ENCODE measurements around the gene EXOSC5. TPM values are rescaled to one million over a fixed set of nuclear protein-coding genes. Genes with fewer than 3 reads are reported as not detected.

EXOSC5 gene
- total and polyA plus RNA-seq, 12 donors = 4.2 to 73.7 (median 26.6) TPM

DNA sequence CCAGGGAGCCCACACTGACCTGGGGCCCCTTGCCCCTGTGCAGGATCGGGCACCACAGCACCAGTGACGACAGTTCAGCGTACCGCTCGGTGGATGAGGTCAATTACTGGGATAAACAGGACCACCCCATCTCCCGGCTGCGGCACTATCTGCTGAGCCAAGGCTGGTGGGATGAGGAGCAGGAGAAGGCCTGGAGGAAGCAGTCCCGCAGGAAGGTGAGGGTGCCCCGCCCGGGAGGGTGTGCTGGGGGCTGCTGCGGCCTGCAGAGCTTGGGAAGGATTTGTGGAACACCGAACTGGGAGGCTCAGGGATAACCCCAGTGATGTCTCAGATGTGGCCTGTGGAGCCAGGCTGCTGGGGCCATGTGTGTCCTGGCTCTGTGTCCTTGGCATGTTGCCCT is 25.8 kb upstream of the EXOSC5 start:
- TF ChIP-seq, protein P1, sequence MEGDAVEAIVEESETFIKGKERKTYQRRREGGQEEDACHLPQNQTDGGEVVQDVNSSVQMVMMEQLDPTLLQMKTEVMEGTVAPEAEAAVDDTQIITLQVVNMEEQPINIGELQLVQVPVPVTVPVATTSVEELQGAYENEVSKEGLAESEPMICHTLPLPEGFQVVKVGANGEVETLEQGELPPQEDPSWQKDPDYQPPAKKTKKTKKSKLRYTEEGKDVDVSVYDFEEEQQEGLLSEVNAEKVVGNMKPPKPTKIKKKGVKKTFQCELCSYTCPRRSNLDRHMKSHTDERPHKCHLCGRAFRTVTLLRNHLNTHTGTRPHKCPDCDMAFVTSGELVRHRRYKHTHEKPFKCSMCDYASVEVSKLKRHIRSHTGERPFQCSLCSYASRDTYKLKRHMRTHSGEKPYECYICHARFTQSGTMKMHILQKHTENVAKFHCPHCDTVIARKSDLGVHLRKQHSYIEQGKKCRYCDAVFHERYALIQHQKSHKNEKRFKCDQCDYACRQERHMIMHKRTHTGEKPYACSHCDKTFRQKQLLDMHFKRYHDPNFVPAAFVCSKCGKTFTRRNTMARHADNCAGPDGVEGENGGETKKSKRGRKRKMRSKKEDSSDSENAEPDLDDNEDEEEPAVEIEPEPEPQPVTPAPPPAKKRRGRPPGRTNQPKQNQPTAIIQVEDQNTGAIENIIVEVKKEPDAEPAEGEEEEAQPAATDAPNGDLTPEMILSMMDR (IDR thresholded peaks at IDR 0.05) = no peak
- TF ChIP-seq POLR2A (IDR thresholded peaks at IDR 0.05) = no peak
- Histone ChIP-seq H3K36me3 (replicated peaks in 1 of 2) (peaks cover 0 to 69% of the 10 kb centered on the region in 2 donors), H3K4me1 (replicated peaks in 1 of 2) (peaks cover 11 to 13% of the 10 kb centered on the region in 2 donors), H3K4me3 (no peak overlapping the region), H3K27ac (no peak overlapping the region), H3K9me3 (replicated peaks in 1 of 3) (no peaks in the 10 kb centered on the region), H3K27me3 (no peaks in the 10 kb centered on the region)
- WGBS, 4 donors = 92 to 94% (median 93%) methylated on average over 3 to 12 of the region's 12 CpGs
- DNase-seq = no peak
- intact Hi-C loops (cut with DNase I) = loop anchor here in 1 of 2 donors (10.0 kb wide), 1 partner anchor 48 kb away; the partner anchor contains the start of gene TMEM91

DNA sequence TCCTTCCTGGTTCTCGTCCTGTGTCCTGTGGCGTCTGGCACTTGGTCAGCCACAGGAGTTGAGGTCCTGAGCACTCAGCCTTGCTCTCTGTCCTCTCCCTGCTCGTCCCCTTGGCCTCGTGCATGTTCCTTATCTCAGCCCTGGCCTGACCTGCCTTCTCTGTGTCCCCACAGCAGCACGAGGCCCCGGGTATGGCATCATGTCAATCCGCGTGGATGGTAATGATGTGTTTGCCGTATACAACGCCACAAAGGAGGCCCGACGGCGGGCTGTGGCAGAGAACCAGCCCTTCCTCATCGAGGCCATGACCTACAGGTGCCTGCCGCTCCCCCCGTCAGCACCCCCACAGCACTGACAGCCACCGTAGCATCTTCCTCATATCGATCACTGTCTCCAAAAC is 25.3 kb upstream of the EXOSC5 start:
- no peak for DNase-seq
- H3K4me3 ChIP-seq = no peak overlapping the region
- H3K4me1 ChIP-seq (replicated peaks in 1 of 2) = peaks cover 7 to 10% of the 10 kb centered on the region in 2 donors
- no peaks in the 10 kb centered on the region for H3K27me3 ChIP-seq
- TF ChIP-seq, protein P1 (IDR thresholded peaks at IDR 0.05) = no peak
- no peak for TF ChIP-seq POLR2A (IDR thresholded peaks at IDR 0.05)
- intact Hi-C loops (cut with DNase I) = loop anchor here in 1 of 2 donors (10.0 kb wide), 1 partner anchor 48 kb away; the partner anchor contains the start of gene TMEM91
- no peak overlapping the region for H3K27ac ChIP-seq
- H3K36me3 ChIP-seq (replicated peaks in 1 of 2) = peaks cover 0 to 70% of the 10 kb centered on the region in 2 donors
- H3K9me3 ChIP-seq (replicated peaks in 1 of 3) = no peaks in the 10 kb centered on the region
- WGBS, 4 donors = 83 to 86% (median 85%) methylated on average over 18 of the region's 18 CpGs

DNA sequence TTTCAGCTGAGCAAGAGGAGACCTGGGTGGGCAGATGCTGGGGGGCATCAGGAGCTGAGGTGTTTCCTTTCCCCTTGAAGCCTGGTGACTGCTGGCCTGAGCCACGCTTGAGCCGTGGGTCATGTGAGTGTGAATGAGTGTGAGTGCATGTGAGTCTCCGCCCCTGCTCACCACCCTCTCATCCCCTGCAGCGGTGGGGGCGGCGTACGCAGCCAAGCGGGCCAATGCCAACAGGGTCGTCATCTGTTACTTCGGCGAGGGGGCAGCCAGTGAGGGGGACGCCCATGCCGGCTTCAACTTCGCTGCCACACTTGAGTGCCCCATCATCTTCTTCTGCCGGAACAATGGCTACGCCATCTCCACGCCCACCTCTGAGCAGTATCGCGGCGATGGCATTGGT is 24.8 kb upstream of the EXOSC5 start:
- intact Hi-C loops (cut with DNase I) = loop anchor here in 1 of 2 donors (10.0 kb wide), 1 partner anchor 47 kb away; the partner anchor contains the start of gene TMEM91
- no peak for DNase-seq

DNA sequence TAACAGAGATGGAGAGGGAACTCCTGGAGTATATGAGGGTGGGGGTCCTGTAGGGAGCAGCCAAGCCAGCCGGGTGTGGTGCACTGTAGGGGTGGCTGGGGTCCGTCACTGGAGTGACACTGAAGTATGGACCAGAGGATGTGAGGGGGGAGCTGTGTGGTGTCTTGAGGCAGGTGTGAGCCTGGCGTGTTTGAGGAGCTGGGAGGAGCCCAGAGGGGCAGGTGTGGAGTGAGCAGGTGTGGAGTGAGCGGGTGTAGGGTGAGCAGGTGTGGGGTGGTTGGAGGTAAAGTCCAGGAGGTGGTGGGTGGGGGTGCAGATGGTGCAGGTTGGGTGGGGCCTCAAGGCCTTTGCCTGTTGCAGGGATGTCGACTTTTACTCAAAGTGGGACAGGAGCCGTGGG is 24.2 kb upstream of the EXOSC5 start:
- intact Hi-C loops (cut with DNase I) = loop anchor here in 1 of 2 donors (10.0 kb wide), 1 partner anchor 47 kb away; the partner anchor contains the start of gene TMEM91
- Histone ChIP-seq H3K36me3 (replicated peaks in 1 of 2) (peaks cover 0 to 80% of the 10 kb centered on the region in 2 donors), H3K27me3 (no peaks in the 10 kb centered on the region), H3K27ac (peak overlapping the region in 1 of 5 donors; percentile 40), H3K4me3 (no peak overlapping the region), H3K9me3 (replicated peaks in 1 of 3) (no peaks in the 10 kb centered on the region), H3K4me1 (replicated peaks in 1 of 2) (peaks cover 0 to under 1% of the 10 kb centered on the region in 2 donors)
- no peak for TF ChIP-seq POLR2A (IDR thresholded peaks at IDR 0.05)
- TF ChIP-seq, protein P1 (IDR thresholded peaks at IDR 0.05) = no peak
- 84 to 93% (median 87%) methylated on average over 6 of the region's 6 CpGs for WGBS, 4 donors
- no peak for DNase-seq

More for the DNA sequence above, 24.8 kb upstream of the EXOSC5 start:
- TF ChIP-seq POLR2A (IDR thresholded peaks at IDR 0.05) = no peak
- TF ChIP-seq, protein P1 (IDR thresholded peaks at IDR 0.05) = no peak
- no peaks in the 10 kb centered on the region for H3K27me3 ChIP-seq
- H3K4me3 ChIP-seq = no peak overlapping the region
- no peak overlapping the region for H3K27ac ChIP-seq
- peaks cover 0 to 74% of the 10 kb centered on the region in 2 donors for H3K36me3 ChIP-seq (replicated peaks in 1 of 2)
- H3K9me3 ChIP-seq (replicated peaks in 1 of 3) = no peaks in the 10 kb centered on the region
- H3K4me1 ChIP-seq (replicated peaks in 1 of 2) = peaks cover 2 to 7% of the 10 kb centered on the region in 2 donors
- WGBS, 4 donors = 90 to 97% (median 93%) methylated on average over 18 to 20 of the region's 20 CpGs
